Stimulated activated CD8-positive, alpha-beta memory T cell treated with anti-CD3 and anti-CD28 coated beads, Interleukin-15, amount 100 ng/mL, for 1 hour (primary cell): ENCODE data around the gene TBL1X.
"Not testable (repeated sequence)": the region's sequence is repeated elsewhere in the genome, so short reads cannot be mapped to it uniquely, and the experiment has no call there.

ENCODE experiments used
- DNase-seq: peaks from one replicate; pipeline ENCODE4 v3.0.0-alpha.2; 2020; ENCODE audit warnings: low read depth

TBL1X gene

GRCh38 chrX:9459186-9459748 is 5.6 kb upstream of the TBL1X start:
- no peak for DNase-seq

DNA sequence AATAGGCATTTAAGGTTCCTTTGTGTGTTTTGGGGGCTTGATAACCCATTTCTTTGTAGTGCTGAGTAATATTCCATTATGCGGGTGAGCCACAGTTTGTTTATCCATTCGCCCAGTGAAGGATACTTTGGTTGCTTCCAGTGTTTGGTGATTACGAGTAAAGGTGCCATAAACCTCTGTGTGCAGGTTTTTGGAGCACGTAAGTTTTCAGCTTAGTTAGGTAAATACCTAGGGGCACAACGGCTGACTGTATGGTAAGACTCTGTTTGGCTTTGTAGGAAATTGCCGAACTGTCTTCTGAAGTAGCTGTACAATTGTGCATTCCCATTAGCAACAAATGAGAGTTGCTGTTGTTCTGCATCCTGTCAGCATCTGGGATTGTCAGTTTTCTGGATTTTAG is 3.8 kb upstream of the TBL1X start:
- DNase-seq: no peak

GRCh38 chrX:9462456-9462855 is 2.4 kb upstream of the TBL1X start:
- DNase-seq: no peak

DNA sequence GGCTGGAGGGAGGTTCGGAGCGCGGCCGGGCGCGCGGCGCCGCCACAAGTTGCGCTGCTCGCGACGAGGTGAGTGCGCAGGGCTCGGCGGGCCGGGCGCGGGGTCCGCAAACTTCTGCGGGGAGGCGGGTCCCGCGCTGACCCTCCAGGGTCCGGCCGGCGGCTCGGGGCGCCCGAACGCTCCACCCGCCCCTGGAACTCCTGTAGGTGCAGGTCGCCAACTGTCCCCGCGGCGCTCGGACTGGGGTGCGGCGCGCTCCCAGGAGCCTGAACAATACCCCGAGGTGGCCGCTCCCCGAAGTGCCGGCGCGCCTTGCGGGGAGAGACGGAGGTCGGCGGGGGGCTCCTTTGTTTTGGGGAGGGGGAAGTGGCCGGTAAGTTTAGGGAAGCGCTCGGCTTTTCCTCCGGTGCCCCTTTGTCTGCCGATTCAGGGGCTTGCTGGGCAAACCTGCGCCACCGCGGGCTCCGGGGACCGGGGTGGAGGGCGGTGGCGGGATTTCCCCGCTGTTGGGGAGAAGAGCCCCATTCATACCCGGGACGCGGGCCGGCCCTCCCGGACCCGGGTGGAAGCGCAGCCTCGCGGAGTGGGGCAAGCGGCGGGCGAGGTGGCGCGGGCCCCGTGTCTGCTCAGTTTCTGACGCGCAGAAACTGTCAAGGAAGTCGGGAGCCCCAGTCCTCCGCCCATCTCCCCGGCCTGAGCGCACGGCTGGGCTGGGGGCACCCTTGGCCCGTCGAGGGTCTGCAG is 694 bp downstream of the TBL1X start:
- DNase-seq: no peak

GRCh38 chrX:9466124-9466495 is 1.3 kb downstream of the TBL1X start:
- DNase-seq: no peak

DNA sequence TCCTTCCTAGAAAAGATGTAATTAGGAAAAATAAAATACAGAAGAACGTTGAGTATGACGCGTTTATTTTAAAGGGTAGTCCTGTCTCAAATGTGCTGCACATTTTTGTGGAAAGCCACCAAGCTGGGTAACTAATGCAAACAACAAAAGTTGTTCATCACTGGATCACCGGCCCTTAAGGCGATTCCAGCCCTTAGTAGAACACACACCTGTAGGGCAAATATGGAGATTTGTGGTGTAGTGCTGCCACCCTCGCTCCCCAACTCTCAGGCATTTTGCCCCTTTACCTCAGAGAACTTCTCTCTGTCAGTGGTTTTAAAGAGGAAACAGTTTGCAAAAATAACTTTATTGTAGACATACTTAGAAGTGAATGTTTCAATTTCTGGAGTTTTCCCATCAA is 1.9 kb downstream of the TBL1X start:
- no peak for DNase-seq

GRCh38 chrX:9467146-9467545 is 2.3 kb downstream of the TBL1X start:
- DNase-seq: no peak

DNA sequence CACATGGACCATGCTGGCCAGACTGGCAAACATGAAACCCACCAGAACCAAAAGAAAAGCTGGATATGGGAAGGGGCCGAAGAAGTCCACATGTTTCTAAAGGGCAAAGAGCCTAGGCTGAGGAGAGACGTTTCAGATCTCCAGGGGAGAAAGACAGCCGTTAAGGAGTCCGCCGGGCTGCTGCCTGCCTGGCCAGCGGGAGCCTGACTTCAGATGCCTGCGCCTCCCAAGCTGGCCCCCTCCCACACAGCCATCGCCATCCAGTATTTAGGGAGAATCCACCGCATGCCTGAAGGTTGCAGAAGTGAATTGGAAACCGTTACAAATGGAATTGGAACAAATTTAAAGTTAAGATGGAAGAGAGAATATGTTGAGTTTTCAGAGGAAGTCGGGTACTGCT is 2.9 kb downstream of the TBL1X start:
- no peak for DNase-seq

DNA sequence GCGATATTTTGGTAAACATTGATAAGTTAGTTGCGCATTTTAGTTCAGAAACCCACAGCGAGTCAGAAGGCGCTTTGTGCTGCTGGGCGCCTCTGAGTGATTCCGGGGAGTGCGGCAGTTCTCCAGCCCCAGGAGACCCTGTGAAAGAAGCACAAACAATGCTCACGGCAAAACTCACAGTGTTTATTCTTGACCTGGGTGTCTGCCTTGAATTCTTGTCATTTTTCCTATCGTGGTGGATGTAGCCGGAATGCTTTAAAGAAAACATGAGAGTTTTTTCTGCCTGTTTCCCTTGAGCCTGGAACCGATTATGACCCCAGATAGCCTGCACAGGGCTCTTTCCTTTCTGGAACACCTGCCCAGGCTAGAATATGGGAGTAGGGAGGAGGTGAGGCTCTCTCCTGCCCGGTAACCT is 6.7 kb downstream of the TBL1X start:
- no peak for DNase-seq

GRCh38 chrX:9473708-9474107 is 8.8 kb downstream of the TBL1X start:
- no peak for DNase-seq

DNA sequence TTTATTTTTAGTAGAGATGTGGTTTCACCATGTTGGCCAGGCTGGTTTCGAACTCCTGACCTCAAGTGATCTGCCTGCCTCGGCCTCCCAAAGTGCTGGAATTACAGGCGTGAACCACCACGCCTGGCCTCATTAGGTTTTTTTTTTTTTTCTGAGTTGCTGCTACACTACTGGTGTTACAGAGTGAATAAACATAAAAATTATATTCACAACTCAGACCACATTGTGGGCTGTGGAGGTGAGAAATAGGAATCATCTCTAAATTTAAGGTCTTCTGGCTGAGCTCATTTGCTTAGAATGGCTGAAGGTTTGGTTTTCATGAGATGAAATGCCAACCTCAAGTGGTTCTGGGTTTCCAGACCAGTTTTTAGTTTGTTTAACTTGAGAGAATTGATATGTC is 10.6 kb downstream of the TBL1X start:
- not testable (repeated sequence) for DNase-seq

- DNase-seq: no peak
Measured at GRCh38 chrX:9475984-9476383, 11.1 kb downstream of the TBL1X start.

DNA sequence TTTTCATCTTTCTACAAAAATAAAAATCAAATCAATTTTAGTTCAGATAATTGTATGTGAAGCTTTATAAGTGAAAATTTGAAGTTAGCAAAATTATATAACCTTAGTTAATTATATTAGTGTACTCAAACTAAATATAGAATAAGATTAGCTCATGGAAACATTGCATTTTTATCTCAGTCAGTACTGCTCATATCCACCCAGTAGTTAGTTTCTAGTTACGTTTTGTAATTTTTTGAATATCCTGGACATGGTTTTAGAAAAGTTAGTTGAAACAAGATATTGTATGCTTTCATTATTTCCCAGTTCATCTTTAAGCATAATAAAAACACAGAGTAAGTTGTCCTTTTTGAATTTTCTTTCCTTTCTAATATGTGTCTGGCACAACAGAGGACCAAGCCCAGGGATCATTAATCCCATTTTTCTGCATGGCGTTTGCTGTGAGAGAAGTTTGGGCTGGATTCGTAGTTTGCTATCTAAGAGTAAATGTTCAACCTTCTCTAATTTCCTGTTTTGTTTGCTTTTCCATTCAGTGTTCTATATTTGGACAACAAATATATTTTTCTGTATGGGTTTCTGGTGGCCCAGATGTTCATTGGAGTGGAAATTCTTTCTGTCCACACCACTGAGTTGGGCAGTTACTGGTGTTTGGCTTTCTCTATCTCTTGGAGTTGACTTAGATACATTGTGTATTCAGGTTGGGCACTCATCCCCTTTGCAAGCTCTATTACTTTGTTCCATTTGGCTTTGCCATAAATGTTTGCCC is 12.1 kb downstream of the TBL1X start:
- no peak for DNase-seq

GRCh38 chrX:9482408-9482807 is 17.6 kb downstream of the TBL1X start:
- no peak for DNase-seq

- DNase-seq: no peak
Measured at GRCh38 chrX:9482837-9483236, 18.0 kb downstream of the TBL1X start.

- DNase-seq: no peak
Measured at GRCh38 chrX:9483376-9483775, 18.5 kb downstream of the TBL1X start.

DNA sequence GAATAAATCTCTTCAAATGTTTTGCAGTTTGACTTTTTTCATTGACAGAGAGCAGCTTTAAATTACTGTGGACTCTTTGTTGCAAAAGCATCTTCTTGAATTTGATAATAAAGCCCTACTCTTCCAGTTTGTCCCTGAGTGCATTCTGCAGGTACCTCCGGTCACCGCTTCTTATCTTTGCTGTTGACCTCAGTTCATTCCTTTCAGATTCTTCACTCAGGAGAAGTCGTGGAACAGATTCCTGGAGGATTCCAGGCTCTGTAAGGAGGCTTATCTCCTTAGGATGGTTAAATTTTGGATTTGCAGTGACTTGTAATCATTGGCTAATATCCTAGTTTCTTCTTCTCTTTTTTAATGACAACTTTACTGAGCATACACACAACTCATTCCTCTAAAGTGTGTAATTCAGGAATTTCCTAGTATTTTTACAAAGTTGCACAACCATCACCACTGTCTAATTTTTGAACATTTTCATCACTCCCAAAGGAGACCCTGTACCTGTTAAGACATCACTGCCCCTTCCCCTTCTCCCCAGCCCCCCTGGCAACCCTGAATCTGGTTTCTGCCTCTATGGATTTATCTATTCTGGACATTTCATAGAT is 22.0 kb downstream of the TBL1X start:
- no peak for DNase-seq

- no peak for DNase-seq
Measured at GRCh38 chrX:9488586-9488985, 23.7 kb downstream of the TBL1X start.

DNA sequence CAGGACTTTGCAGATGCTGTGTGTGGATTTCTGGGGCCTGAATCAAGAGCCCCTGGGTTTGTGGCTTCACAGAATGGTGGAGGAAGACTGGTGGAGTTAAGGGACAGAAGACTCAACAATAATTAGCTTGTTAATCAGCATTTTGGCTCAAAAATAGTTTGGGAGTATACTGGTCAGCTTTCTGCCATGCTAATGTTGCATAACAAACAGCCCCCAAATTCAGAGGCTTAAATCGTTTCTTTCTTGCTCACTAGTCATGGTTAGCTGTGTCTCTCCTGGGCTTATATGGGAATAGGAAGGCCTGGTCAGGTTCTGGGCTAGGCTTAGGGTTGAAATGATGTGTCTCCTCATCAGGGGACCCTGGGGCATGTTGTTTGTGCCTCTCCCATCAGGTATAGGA is 24.4 kb downstream of the TBL1X start:
- DNase-seq: no peak

GRCh38 chrX:9492901-9493300 is 28.0 kb downstream of the TBL1X start:
- no peak for DNase-seq

DNA sequence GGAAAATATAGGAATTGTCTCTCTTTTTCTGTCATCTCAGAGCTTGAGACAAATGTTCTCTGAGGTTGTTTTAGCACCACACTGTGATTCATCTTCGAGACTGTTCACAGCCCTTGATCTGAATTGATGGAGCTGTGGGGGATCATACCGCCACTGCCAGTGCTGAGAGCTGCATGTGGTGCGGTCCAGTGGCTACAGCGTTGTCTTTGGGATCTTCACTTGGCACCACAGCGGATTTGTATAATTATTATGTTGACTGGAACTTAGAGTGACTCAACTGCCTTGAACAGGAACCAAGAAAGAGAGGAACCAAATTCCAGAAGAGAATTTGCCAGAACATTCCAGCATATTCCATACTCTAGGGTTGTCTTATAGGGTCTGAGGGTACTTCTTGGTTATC is 29.1 kb downstream of the TBL1X start:
- DNase-seq: no peak

DNA sequence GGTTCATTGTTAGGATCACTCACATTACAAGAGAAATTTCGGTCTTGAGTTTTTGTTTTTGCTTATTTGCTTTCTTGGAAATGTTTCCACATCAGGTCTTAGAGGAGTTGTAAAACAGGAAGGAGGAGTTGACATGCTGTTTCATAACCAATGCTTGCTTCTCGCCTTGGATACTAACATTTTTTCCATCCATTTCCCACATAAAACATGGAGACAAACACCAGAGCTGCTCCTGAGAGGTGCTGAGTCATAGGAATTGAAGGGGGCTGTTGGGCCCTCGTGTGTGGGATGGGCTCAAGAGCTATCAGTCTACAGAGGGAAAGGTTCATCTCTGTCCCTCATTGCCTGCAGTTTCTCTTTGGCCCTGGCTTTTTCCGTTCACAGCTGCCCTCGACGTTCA is 29.9 kb downstream of the TBL1X start:
- DNase-seq: no peak

GRCh38 chrX:9495496-9495895 is 30.6 kb downstream of the TBL1X start:
- DNase-seq: no peak
